ENCODE results near the gene ANTKMT.
"Not testable (repeated sequence)": the region's sequence is repeated elsewhere in the genome, so short reads cannot be mapped to it uniquely, and the experiment has no call there.

ANTKMT gene

DNA sequence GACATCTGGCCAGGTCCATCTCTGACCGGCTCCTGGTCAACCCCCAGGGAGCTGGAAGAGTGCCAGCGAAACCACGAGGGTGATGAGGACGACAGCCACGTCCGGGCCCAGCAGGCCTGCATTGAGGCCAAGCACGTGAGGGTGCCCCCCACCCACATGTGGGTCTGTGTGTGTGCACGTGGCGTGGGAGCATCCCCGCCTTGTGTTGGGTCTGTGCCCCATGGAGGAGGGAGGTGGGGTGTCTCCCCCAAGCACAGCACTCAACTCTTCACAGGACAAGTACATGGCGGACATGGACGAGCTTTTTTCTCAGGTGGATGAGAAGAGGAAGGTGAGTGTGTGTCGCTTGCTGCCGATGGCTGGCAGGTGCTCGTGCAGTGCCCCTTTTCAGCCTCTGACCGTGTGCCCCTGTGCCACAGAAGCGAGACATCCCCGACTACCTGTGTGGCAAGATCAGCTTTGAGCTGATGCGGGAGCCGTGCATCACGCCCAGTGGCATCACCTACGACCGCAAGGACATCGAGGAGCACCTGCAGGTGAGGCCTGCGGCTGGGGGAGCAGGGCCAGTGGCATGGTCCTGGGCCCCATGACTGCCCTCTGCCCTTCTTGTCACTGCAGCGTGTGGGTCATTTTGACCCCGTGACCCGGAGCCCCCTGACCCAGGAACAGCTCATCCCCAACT lies 39.1 kb upstream of the ANTKMT start:
- FAIRE-seq = no peak

DNA sequence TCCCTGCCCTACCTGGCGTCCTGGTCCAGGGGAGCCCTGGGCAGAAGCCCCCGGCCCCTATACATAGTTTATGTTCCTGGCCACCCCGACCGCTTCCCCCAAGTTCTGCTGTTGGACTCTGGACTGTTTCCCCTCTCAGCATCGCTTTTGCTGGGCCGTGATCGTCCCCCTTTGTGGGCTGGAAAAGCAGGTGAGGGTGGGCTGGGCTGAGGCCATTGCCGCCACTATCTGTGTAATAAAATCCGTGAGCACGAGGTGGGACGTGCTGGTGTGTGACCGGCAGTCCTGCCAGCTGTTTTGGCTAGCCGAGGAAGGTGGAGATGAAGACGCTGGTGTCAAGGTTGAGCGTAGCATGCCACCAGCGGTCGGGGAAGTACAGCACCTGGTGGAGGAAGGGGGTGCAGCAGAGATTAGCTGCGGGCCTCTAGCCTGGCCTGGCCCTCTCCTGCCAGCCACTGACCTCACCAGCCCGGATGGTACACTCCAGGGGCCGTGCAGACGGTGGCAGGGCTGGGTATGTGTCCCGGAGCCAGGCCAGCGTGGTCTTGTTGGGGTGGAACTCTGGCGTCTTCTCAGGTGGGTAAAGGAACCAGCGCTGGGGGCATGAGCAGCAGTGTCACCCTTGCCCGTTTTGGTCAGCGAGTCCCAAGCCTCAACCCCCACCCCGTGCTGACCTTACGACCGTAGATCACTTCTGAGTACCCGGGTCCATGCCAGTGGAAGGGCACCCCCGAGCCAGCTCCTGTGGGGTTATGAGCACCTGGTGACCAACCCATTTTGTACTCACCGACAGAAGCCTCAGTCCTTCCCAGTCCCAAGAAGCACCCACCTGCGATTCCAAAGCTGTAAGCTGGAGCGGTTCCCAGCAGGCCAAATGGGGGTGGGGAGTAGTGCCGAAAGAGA lies 38.2 kb upstream of the ANTKMT start:
- no peak for FAIRE-seq

DNA sequence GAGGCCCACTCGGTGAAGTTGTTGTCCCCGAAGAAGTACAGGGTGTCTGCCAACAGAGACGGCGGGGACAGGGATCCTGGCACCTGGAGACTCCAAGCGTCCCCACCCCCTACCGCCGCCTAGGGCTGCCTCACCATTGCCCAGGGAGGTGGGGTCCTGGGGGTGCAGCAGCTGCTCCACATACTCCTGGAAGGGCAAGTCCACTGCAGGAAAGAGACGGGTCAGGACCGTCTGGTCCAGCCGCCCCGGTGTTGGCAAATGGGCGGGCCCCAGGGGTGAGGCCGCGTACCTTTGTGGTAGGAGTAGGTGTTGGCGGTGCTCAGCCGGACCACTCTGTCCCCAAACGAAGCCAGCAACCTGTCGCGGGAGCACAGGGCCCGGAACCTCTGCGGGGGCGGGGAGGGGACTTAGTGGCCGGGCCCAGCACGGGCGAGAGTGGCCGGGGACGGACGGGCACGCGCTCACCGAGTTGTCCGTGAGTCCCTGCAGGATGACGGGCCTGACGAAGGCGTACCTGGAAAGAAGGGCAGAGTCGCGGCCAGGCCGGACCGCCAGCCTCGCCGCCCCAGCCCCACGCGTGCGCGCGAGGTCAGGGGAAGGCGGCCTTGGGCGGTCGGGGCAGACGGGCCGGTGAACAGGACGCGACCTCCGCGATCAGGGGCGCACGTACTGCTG lies 37.4 kb upstream of the ANTKMT start:
- FAIRE-seq = no peak

DNA sequence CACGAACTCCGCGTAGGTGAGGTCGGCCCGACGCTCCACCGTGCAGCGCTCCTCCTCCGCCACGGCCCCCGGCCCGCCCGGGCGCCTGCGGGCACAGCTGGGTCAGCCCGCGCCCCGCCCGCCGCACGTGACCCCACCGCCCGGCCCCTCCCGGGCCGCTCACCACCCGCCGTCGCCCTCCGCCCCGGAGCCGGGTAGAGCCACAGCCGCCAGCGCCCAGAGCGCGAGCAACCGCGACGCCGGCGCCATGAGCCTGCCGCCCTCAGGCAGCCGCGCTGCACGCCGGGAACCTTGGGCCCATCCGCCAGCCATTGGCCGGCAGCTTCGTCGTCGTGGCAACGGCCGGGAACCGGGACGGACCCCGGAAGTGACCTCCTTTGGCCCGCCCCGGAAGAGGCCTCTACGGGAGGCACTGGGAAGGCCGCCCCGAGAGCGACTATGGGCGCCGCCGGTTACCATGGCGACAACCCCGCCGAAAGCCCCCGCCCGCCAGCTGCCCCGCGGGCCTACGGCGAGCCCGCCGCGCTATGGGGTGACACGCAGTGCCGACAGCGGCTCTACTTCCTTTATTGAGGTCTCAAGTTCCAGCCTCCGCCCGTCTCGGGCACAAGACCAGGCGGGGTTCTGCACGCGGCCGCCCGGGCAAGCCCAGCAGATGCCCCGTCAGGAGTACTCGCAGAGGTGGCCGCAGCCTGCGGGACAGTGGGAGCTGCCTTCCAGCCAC lies 36.7 kb upstream of the ANTKMT start, which contains the start of gene JMJD8:
Gene JMJD8, minus strand, starts transcription at position 264 of the 724 bp plus-strand sequence. Its CDS starts 15 bp downstream, at position 249.
- no peak for FAIRE-seq

DNA sequence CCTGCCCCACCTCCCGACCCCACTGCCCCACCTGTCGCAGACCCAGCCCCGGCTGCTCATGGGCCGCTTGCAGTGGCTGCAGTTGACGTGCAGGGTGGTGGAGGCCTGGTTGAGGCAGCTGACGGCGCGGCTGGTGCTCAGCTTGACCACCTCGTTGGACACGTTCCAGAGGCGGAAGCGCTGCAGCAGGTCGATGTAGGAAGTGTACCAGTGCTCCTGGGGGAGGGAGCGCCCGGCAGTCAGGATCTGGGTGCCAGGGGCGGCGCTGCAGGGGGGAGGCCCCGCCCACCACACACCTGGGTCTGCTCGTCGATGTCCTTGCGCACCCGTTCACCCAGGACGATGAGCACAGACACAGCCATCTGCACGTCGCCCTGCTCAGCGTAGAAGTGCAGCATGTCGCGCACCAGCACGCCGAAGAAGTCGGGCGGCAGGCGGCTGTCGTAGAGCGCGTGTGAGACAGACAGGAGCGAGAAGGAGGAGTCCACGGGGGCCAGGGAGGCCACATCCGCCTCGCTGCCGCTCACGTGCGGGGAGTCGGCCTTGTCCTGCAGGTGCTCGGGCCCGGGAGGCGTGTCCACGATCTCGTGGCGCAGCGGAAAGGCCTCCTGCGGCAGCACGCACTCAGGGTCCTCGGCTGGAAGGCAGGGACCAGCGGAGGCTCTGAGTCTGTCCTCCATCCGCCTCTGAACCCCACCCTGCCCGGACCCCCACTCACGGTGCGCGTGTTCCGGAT lies 35.8 kb upstream of the ANTKMT start:
- FAIRE-seq = no peak

DNA sequence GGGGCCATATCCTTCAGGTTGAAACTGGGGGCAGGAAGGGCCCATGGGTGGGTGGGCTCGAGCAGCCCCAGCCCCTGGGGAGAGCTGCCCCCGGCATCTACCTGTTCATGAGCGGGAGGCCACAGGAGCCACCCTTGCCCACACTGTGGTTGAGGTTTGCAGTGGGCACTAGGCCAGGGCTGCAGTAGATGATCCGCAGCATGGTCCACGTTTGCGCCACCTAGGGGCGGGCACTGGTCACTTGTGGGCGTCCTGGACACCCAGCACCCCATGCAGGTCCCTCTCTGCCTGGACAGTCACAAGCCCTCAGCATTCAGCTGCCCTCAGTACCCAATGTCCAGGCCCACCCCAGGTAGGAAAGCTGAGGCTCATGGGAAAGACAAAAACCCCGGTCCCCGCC lies 35.0 kb upstream of the ANTKMT start:
- no peak for FAIRE-seq

DNA sequence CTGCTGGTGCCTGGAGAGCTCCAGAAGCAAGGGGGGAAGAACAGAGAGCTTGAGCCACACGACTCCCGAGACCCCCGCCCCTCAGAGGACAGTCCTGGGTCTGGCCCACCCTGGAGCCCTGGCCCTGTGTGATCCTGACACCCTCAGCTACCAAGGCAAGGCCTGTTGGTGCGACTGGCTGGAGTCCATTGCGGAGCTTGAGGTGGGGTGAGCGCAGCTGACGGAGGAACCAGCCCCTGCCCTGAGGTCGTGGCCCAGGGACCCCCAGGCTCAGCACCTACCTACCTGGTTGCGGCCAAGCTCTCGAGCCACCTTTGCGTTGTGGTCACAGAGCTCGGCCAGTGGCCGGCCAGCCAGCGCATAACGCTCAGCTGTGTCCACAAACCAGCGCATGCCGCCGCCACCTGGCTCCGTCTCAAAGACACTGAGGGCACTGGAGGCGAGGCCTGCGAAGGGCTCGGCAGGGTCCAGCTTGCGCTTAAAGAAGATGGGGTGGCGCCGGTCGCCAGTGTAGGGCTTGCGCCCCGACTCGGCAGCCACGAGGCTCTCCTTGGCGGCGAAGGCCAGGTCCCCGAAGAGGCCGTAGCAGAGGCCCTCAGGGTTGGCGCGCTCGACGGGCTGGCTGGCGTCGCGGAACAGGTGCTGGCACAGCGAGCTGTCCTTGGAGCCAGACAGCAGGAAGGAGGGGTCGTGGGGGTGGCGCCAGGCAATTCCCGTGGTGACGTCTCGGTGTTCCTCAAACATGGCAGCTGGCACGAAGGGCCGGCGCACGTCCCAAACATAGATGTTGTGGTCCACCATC lies 34.3 kb upstream of the ANTKMT start:
- no peak for FAIRE-seq

DNA sequence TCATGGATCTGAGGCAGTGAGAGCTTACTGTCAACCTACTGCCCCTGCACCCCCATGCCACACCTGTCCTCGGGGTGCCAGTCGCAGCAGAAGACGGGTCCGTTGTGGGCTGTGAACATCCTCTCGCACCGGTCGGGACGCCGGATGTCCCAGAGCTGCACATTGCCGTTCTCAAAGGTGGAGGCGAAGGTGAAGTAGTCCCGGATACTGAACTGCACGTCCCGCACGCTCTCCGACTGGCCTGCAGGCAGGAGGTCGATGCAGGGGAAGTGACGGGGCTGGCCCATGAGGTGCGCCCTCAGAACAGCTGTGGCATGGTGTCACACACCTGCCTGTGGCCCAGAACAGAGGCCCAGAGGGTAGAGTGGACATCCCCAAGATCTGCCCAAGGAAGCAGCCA lies 33.4 kb upstream of the ANTKMT start:
- FAIRE-seq = no peak

DNA sequence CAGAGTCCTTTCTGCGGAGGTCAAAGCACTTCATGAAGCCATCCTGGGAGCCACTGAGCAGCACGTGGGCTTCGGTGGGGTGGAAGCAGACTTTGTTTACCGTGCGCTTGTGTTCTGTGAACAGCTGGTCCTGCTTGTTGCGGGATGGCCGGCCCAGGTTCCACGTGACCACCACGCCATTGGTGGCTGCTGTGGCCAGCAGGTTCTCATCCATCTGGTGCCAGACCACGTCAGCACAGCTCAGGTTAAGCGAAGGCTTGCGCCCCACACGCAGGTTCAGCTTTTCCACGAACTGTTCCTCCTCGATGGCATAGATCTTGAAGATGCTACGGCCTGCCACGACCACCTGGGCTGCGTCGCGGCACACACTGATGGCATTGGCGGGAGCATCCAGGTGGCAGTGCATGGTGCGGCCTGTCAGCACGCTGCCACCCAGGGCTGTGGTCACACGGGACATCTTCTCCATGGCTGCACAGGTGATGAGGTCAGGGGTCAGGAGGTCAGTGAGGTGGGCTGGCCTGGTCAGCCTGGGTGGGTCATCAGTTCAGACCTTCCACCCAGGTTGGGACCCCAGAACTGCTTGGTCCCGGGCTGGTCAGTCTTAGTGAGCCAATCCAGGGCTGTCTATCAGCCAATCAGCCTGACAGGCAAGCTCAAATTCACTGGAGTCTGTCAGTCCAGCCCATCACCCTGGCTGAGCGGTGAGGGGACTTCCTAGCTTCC lies 31.6 kb upstream of the ANTKMT start:
- no peak for FAIRE-seq

DNA sequence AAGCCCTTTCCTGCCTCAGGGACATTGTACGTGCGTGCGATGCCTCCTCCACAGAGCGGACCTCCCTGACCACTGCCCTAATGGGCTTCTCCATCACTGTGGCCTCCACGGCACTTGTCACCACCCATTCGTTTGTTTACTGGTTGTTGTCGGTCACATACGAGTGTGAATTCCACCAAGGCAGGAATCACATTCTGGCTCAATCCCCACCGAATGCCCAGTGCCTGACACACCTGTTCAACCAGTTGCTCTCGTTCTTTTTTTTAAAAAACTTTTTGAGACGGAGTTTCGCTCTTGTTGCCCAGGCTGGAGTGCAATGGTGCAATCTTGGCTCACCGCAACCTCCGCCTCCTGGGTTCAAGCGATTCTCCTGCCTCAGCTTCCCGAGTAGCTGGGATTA lies 29.7 kb upstream of the ANTKMT start:
- FAIRE-seq = not testable (repeated sequence)

DNA sequence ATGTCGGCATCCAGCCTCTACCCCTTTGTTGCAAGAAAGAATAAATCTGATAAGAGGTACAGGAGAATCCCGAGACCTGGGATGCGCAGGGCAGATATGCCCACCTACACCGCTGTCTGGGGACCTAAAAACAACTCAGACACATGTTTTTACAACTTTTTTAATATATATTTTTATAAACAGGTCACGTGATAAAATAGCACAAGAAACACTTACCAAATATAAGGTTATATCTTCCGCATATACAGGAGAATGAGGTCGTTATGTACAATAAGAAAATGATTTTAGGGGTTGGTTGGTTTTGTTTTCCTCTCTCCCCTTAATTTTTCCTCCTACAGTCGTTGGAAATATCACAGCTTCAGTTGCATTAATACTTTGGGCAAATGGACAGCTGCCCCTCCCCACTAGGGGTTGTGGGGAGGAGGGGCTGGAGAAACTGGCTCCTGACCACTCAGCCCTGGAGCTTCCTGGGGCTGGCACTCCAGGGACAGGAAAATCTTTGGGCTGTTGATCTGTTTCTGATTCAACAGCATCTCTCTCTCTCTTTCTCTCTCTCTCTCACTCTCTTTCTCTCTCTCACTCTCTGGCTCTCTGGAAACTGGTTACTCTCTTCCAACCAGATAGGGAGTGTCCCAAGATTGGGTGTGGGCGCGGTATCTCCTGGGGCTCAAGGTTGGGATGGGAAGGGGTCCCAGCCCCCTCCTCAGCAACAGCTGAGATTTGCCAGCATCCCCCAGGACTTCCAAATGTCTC lies 28.4 kb upstream of the ANTKMT start:
- FAIRE-seq = no peak

DNA sequence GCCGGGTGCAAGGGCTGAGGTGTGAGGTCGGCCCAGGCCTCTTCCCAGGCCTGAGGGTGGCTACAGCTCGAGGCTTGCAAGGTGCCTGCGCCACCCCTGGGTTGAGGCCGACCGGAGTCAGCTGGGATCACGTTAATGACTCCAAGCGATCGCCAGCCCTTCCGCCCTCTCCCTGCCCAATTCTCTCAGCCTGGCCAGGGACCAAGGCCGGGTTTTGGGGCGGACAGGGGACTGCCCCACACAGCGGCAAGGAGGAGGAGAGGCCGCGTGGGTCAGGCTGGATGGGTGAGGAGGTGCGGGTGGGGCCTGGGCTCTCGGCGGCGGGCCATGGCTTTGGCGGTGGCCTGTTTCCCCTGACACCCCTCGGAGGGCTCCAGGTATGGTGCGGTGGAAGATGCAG lies 27.6 kb upstream of the ANTKMT start:
- no peak for FAIRE-seq

DNA sequence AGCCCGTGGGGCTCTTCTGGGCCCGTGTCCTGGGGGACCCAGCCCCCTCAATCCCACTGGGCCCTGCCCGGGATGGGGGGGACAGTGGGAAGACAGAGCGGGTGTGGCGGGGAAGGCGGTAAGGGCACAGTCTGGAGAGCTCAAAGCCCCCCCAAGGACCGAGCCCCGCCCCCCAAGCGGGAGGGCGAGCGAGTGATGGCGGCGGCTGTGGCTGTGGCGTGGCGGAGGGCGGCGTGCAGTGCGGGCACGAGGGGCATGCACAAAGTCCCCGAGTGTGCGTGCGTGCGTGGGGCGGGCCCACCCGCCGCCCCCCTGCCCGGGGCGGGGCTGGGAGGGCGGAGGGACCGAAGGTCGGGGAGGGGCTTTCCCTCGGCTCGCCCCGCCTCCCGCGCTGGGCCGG lies 27.2 kb upstream of the ANTKMT start:
- no peak for FAIRE-seq

DNA sequence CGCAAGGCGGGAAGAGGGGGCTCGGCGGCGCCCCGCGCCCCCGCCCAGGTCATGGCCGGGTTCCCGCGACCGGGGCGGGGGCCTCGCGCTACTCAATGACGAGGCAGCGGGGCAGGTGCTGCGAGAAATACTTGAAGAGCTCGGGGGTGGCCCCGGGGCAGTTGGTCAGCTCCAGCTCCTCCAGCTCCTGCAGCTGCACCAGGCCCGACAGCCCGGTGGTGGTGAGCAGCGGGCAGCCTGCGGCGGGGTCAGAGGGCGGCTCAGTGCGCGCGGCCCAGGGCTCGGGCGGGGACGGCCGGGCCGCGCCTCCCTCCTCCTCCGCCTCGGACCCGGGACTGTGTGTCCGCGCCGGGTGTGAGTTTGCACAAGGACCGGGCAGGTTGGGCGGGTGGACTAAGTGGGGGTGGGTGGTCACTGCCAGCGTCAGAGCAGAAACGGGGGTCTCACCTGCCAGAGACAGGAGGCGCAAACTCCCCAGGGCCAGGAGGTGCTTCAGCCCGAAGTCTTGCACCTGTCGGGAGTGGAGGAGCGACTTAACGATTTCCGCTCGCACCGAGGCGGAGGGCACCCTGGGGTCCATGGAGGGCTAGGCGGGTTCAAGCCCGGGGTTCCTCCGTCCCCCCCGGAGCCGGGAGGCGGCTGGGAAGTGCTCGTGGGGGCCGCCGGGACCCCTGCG lies 26.6 kb upstream of the ANTKMT start:
- no peak for FAIRE-seq

DNA sequence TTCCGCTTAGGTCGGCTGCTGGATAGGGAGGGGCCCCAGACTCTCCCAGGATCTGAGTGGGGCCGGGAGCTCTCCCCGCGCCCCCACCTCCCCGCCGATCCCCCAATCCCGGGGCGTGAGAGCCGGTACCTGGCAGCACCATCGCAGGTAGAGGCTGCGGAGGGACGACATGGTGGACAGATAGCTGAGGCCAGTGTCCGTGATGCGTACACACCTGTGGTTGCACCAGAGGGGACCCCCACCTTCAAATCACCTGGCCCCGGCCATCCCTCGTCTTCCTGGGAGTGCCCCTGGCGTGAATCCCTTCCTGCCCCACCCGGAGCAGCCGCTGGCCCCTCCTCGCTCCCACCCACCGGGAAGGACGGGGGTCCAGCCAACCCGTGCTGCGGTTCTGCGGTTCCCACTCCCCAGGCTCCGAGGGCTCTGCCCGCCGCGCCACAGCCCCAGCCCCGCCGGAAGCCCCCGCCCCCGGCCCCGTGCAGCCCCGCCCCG lies 26.0 kb upstream of the ANTKMT start:
- FAIRE-seq = no peak

DNA sequence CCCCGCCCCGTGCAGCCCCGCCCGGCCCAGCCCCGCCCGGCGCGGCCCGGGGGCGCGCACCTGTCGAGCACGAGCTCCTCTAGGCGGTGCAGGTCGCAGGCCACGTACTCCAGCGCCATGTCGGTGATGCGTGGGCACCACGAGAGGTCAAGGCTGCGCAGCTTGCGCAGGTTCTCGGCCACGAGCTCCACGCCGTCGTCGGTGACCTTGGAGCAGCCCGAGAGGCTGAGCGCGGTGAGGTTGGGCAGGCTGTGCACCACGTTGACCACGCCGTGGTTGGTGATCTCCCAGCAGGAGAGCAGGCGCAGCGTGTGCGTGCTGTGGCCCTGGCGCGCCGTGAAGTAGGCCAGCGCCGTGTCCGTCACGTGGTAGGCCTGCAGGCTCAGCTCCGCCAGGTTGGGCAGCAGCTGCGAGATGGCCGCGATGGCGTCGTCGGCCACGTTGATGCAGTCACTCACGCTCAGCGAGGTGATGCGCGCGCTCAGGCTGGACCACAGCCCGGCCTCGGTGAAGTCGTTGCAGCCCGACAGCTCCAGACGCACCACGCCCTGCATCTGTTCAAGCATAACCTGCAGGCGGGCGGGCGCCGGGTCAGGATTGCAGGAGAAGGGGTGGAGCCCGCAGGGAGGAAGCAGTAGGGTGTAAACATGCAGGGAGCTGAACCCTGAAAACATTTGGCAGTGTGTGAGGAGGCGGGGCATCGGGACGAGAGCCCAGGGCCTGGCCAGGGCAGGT lies 25.4 kb upstream of the ANTKMT start:
- no peak for FAIRE-seq

DNA sequence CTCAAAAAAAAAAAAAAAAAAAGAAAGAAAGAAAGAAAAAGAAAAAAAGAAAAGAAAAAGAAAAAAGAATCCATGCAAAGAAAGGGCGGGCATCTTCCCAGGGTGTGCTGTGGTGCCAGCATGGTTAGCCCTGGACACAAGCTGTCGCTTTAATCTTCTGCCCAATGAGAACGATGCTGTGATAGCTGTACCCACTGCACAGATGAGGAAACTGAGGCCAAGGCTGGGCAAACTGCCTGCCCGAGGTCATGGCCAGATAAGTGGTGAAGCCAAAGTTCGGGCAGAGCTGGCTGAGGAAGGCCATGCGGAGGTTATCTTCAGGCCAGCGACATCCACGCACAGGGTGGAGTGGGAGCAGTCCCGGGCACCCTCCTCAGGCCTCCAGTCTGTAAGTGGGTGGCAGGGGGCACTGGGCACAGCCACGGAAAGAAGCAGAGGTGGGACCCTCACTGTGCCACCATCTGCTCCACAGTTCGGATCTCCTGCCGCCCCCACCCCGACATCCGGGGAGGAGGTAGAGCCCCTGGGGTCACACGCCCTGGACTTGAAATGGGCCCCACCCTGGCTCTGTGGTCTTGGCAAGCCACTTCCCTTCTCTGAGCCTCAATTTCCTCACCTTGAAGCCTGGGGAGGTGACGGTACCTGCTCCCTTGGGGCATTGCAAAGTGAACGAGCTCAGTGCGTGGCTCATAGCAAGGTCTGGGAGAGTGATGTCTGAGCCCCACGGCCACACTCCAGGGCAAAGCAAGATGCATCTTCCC lies 21.9 kb upstream of the ANTKMT start:
- FAIRE-seq = no peak
